NT2/D1 (cell line): Measurements from ENCODE around the gene XYLT1.

Experiments
- DNase-seq: peaks from one replicate; pipeline ENCODE4 v3.0.0-alpha.2; 2011; ENCODE audit warnings: low read depth, low spot score
- H3K27me3 ChIP-seq: 2 replicates; pipeline ENCODE4 v1.6.0; 2011; ENCODE audit warnings: mild to moderate bottlenecking; ENCODE audit not compliant: insufficient read length, insufficient read depth
- H3K36me3 ChIP-seq: 2 replicates; pipeline ENCODE4 v1.6.1; 2011; ENCODE audit warnings: mild to moderate bottlenecking, low read length, mixed read lengths; ENCODE audit not compliant: insufficient read depth, insufficient read length
- H3K4me1 ChIP-seq: 2 replicates; pipeline ENCODE4 v1.5.1; 2011; ENCODE audit not compliant: insufficient read depth, insufficient read length
- H3K4me3 ChIP-seq: 2 replicates; pipeline ENCODE4 v1.5.1; 2011; ENCODE audit warnings: low read depth; ENCODE audit not compliant: insufficient read length
- H3K9ac ChIP-seq: 2 replicates; pipeline ENCODE4 v1.6.0; 2011; ENCODE audit warnings: low read depth; ENCODE audit not compliant: insufficient read length
- H3K9me3 ChIP-seq: 2 replicates; pipeline ENCODE4 v1.5.1; 2011; ENCODE audit warnings: mild to moderate bottlenecking, low read length; ENCODE audit not compliant: insufficient read depth
- SUZ12 ChIP-seq: IDR thresholded peaks from 2 replicates; pipeline ENCODE4 v1.6.1; 2011; ENCODE audit not compliant: insufficient read length, insufficient read depth; ENCODE audit errors: extremely low read depth
- YY1 ChIP-seq: IDR thresholded peaks from 2 replicates; pipeline ENCODE4 v1.6.1; 2011; ENCODE audit not compliant: insufficient read length, insufficient read depth
- ZNF274 ChIP-seq: IDR thresholded peaks from 2 replicates; pipeline ENCODE4 v1.6.1; 2011; ENCODE audit warnings: mild to moderate bottlenecking, low read depth, low read length

XYLT1 gene

GRCh38 chr16:17395849-17396480, 74.8 kb downstream of the XYLT1 start:
- TF ChIP-seq YY1 (no peak), SUZ12 (no peak), ZNF274 (no peak)
- DNase-seq = no peak
- H3K36me3 ChIP-seq = no peaks in the 10 kb centered on the region

DNA sequence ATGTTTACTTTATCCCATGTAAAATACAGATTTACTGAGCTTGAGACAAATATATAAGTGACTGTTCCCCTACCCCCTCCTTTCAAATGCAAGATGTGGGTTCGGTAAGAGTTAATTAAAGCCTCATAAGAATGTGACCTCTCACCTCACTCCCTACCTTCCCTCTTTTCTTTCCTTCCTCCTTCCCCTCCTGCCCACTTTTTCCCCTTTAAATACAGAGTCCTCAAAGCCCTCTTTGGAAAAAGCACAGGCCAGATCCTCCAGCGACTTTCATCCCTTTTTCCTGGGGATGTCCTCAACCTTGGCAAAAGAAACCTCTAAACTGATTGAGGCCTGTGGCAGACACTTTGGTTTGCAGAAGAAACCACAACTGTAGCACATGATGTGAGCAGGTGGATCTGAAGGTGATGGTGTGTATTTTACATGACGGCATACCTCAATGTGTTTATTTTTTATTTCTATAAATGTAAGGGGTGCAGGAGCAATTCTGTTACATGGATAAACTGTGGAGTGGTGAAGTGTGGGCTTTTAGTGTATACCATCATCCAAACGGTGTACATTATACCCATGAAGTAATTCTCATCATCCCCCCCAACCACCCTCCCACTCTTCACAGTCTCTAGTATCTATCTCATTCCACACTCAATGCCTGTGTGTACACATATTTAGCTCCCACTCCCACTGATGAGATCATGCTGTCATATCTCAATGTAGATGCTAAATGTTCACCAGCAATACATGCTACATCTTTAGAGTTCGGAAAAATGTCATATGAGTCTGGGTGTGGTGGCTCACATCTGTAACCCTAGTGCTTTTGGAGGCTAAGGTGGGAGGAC, 77.7 kb downstream of the XYLT1 start:
- Histone ChIP-seq H3K9ac (no peak overlapping the region), H3K9me3 (0 out of 2 replicates have a peak, but pooled peaks cover 9% of the 10 kb centered on the region), H3K27me3 (no peaks in the 10 kb centered on the region), H3K4me1 (no peaks in the 10 kb centered on the region), H3K36me3 (no peaks in the 10 kb centered on the region), H3K4me3 (no peak overlapping the region)
- no peak for TF ChIP-seq ZNF274
- TF ChIP-seq YY1 = no peak
- no peak for TF ChIP-seq SUZ12
- DNase-seq = no peak

More at GRCh38 chr16:17395849-17396480, 74.8 kb downstream of the XYLT1 start:
- H3K4me3 ChIP-seq = no peak overlapping the region
- H3K4me1 ChIP-seq = no peaks in the 10 kb centered on the region
- no peak overlapping the region for H3K9ac ChIP-seq
- H3K27me3 ChIP-seq = no peaks in the 10 kb centered on the region
- 0 out of 2 replicates have a peak, but pooled peaks cover 9% of the 10 kb centered on the region for H3K9me3 ChIP-seq

DNA sequence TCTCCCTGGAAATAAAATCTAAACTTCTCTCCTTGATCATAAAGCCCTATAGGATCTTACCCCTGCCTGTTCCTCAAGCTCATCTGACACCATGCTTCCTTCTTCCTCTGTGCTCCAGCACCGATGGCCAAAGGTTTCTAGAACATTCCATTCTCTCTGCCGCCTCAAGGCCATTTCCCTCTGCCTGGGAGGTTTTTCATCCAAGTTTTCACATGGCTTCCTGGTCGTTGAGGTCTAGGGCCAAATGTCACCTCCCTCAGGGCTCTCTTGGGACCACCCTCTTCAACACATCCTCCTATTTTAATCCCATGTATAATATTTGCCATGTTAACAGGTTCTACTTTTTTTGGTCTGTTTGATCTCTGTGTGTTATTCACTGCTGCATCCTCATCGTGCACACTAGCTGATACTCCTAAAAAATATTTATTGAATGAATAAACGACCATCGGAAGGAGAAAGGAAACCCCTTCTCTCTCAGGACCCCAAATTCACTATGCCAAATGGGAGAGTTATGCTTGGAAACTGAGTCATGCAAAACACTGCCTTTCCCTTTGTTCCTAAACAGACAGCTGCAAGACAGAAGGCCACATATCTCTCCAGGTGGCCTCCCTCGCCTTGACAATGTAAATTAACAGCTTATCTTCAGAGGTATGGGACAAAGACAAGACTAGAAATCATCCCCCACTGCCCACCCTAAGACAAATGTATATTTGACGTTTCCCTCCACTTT, 78.5 kb downstream of the XYLT1 start:
- Histone ChIP-seq H3K9ac (no peak overlapping the region), H3K27me3 (no peaks in the 10 kb centered on the region), H3K4me1 (peaks cover 1% of the 10 kb centered on the region), H3K36me3 (no peaks in the 10 kb centered on the region), H3K9me3 (0 out of 2 replicates have a peak, but pooled peaks cover 9% of the 10 kb centered on the region), H3K4me3 (no peak overlapping the region)
- no peak for DNase-seq
- TF ChIP-seq YY1 (no peak), ZNF274 (no peak), SUZ12 (no peak)

DNA sequence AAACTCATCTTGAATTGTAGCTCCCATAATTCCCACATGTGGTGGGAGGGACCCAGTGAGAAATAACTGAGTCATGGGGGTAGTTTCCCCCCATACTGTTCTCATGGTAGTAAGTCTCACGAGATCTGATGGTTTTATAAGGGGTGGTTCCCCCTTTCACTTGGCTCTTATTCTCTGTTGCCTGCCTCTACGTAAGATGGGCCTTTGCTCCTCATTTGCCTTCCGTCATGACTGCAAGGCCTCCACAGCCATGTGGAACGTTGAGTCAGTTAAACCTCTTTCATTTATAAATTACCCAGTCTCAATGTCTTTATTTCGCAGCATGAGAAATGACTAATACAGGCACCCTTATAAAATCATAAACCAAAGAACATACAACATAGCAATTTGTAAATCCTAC, 79.0 kb downstream of the XYLT1 start:
- Histone ChIP-seq H3K36me3 (no peaks in the 10 kb centered on the region), H3K9ac (no peak overlapping the region), H3K27me3 (no peaks in the 10 kb centered on the region), H3K4me1 (peaks cover 4% of the 10 kb centered on the region), H3K9me3 (0 out of 2 replicates have a peak, but pooled peaks cover 9% of the 10 kb centered on the region), H3K4me3 (no peak overlapping the region)
- TF ChIP-seq ZNF274 (no peak), YY1 (no peak), SUZ12 (no peak)
- DNase-seq = no peak

- no peak for TF ChIP-seq SUZ12
- TF ChIP-seq YY1 = no peak
- TF ChIP-seq ZNF274 = no peak
- Histone ChIP-seq H3K4me1 (peaks cover 4% of the 10 kb centered on the region), H3K27me3 (no peaks in the 10 kb centered on the region), H3K9me3 (0 out of 2 replicates have a peak, but pooled peaks cover 9% of the 10 kb centered on the region), H3K4me3 (no peak overlapping the region), H3K36me3 (no peaks in the 10 kb centered on the region), H3K9ac (no peak overlapping the region)
- DNase-seq = no peak
Measured at GRCh38 chr16:17389384-17389783, 81.4 kb downstream of the XYLT1 start.

GRCh38 chr16:17387256-17387655, 83.5 kb downstream of the XYLT1 start:
- Histone ChIP-seq H3K9ac (no peak overlapping the region), H3K27me3 (no peaks in the 10 kb centered on the region), H3K4me1 (peaks cover 9% of the 10 kb centered on the region), H3K4me3 (no peak overlapping the region), H3K36me3 (no peaks in the 10 kb centered on the region), H3K9me3 (0 out of 2 replicates have a peak, but pooled peaks cover 9% of the 10 kb centered on the region)
- no peak for DNase-seq
- TF ChIP-seq ZNF274 (no peak), YY1 (no peak), SUZ12 (no peak)
